DND-41 (cell line): ENCODE measurements around the gene ARFRP1.

Source experiments
- ATAC-seq: fragments of 200-7000 bp; cut with Tn5 transposase; 3 replicates; pipeline ENCODE4 v1.9.1; 2021; ENCODE audit warnings: low read depth; ENCODE audit not compliant: insufficient read depth
- DNase-seq: peaks from one replicate; pipeline ENCODE4 v3.0.0-alpha.2; 2020
- H2AFZ ChIP-seq: 2 replicates; pipeline ENCODE4 v1.6.0; 2012; ENCODE audit warnings: low read depth, low read length
- H3K27ac ChIP-seq: 2 replicates; pipeline ENCODE4 v1.5.1; 2012; ENCODE audit warnings: low read length, inconsistent platforms
- H3K27me3 ChIP-seq: fragments of 200-600 bp; sonication (generic); 2 replicates; pipeline ENCODE4 v1.6.0; 2012; ENCODE audit warnings: low read length, mild to moderate bottlenecking, inconsistent platforms; ENCODE audit not compliant: insufficient read depth, poor library complexity
- H3K36me3 ChIP-seq: 2 replicates; pipeline ENCODE4 v1.5.1; 2012; ENCODE audit warnings: low read length, inconsistent platforms; ENCODE audit not compliant: insufficient read depth
- H3K4me1 ChIP-seq: 2 replicates; pipeline ENCODE4 v1.5.1; 2012; ENCODE audit warnings: mild to moderate bottlenecking, low read length; ENCODE audit not compliant: insufficient read depth
- H3K4me2 ChIP-seq: 2 replicates; pipeline ENCODE4 v1.6.0; 2012; ENCODE audit warnings: mild to moderate bottlenecking, moderate library complexity, low read length, inconsistent platforms; ENCODE audit not compliant: insufficient read depth
- H3K4me3 ChIP-seq, 2 experiments: fragments of 200-600 bp in 1 of 2; shearing (Covaris generic) in 1 of 2; 2 replicates each; pipeline ENCODE4 v1.5.1; 2012 to 2016; ENCODE audit warnings: inconsistent platforms in 2 of 2, low read length in 2 of 2, mild to moderate bottlenecking in 2 of 2, low read depth in 1 of 2, moderate library complexity in 1 of 2
- H3K79me2 ChIP-seq: 2 replicates; pipeline ENCODE4 v1.6.0; 2012; ENCODE audit warnings: low read length, inconsistent platforms; ENCODE audit not compliant: insufficient read depth
- H3K9ac ChIP-seq: 2 replicates; pipeline ENCODE4 v1.6.0; 2012; ENCODE audit warnings: low read depth, mild to moderate bottlenecking, inconsistent platforms, low read length, moderate library complexity
- H3K9me3 ChIP-seq: 2 replicates; pipeline ENCODE4 v1.5.1; 2012; ENCODE audit warnings: low read length, moderate library complexity, mild to moderate bottlenecking, inconsistent platforms; ENCODE audit not compliant: insufficient read depth, severe bottlenecking
- H4K20me1 ChIP-seq: 2 replicates; pipeline ENCODE4 v1.6.0; 2012; ENCODE audit warnings: low read length; ENCODE audit not compliant: insufficient read depth
- EZH2 ChIP-seq: IDR thresholded peaks from 3 replicates; pipeline ENCODE4 v1.6.1; 2012; ENCODE audit warnings: borderline replicate concordance, low read depth, mild to moderate bottlenecking, moderate library complexity, low read length, inconsistent platforms; ENCODE audit not compliant: severe bottlenecking
- TF ChIP-seq, protein P1 (sequence below): IDR thresholded peaks from 2 replicates; pipeline ENCODE4 v1.5.1; 2012; ENCODE audit warnings: borderline replicate concordance, low read length, moderate library complexity, mild to moderate bottlenecking; ENCODE audit not compliant: poor library complexity, severe bottlenecking; ENCODE audit errors: extremely low read depth

The ARFRP1 gene

GRCh38 chr20:63687419-63688178 lies 20.2 kb downstream of the ARFRP1 start:
- H3K4me2 ChIP-seq, result no peak overlapping the region
- no peaks in the 10 kb centered on the region for H3K9me3 ChIP-seq
- no peak overlapping the region for H3K27ac ChIP-seq
- no peak overlapping the region for H3K9ac ChIP-seq
- no peak for ATAC-seq
- peaks cover 14% of the 10 kb centered on the region for H4K20me1 ChIP-seq
- DNase-seq, result no peak
- no peak overlapping the region for H2AFZ ChIP-seq
- H3K79me2 ChIP-seq, result no peaks in the 10 kb centered on the region
- H3K4me3 ChIP-seq, result no peak overlapping the region
- peaks cover 19% of the 10 kb centered on the region for H3K36me3 ChIP-seq
- H3K4me1 ChIP-seq, result no peaks in the 10 kb centered on the region
- TF ChIP-seq, protein P1, sequence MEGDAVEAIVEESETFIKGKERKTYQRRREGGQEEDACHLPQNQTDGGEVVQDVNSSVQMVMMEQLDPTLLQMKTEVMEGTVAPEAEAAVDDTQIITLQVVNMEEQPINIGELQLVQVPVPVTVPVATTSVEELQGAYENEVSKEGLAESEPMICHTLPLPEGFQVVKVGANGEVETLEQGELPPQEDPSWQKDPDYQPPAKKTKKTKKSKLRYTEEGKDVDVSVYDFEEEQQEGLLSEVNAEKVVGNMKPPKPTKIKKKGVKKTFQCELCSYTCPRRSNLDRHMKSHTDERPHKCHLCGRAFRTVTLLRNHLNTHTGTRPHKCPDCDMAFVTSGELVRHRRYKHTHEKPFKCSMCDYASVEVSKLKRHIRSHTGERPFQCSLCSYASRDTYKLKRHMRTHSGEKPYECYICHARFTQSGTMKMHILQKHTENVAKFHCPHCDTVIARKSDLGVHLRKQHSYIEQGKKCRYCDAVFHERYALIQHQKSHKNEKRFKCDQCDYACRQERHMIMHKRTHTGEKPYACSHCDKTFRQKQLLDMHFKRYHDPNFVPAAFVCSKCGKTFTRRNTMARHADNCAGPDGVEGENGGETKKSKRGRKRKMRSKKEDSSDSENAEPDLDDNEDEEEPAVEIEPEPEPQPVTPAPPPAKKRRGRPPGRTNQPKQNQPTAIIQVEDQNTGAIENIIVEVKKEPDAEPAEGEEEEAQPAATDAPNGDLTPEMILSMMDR, result no peak
- TF ChIP-seq EZH2, result no peak
- H3K27me3 ChIP-seq, result no peaks in the 10 kb centered on the region

DNA sequence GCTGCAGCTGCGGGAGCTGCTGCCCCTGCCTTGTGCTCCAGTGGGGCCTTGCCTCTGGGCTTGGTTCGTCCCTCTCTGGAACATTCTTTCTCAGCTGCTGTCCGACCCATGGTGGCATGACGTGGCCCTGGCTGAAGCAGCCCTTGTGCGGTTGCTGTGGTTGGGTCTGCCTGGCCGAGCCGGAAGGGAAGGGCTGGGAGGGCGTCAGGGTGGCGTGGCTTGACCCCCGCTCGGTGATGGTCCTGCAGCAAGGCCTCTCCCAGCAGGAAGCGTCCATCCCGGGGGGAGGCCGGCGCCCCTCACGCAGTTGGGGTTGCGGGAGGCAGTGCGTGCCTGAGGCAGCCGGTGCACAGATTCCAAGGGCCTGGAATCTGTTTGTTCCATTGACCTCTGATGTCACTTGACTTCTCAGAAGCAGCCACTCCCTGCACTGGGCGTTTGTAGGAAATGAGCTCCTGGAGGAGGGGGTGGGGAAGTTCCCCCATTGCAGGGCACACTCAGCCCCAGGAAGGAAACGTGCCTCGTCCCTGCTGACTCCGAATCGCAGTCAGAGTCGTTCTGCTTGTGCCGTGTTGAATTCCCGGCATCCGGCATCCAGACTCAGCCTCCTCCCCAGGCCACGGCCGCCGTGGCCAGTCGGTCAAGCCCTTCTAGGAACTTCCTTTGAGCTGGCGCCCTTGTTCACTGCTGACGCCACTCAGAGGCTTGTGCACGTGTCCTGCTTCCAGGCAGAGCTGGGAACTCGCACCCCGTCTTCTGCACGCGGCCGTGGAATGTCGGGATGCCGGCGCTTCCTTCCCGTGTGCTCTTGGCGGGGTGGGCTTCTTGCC lies 21.1 kb downstream of the ARFRP1 start:
- Histone ChIP-seq H3K27ac (no peak overlapping the region), H3K36me3 (peaks cover 22% of the 10 kb centered on the region), H3K79me2 (no peaks in the 10 kb centered on the region), H4K20me1 (peaks cover 10% of the 10 kb centered on the region), H3K4me2 (no peak overlapping the region), H3K4me3 (no peak overlapping the region), H3K4me1 (no peaks in the 10 kb centered on the region), H3K9ac (no peak overlapping the region), H2AFZ (no peak overlapping the region), H3K27me3 (no peaks in the 10 kb centered on the region), H3K9me3 (no peaks in the 10 kb centered on the region)
- TF ChIP-seq, protein P1, result no peak
- no peak for TF ChIP-seq EZH2
- DNase-seq (no peak), ATAC-seq (no peak)

GRCh38 chr20:63686094-63686491 lies 21.7 kb downstream of the ARFRP1 start:
- no peak overlapping the region for H2AFZ ChIP-seq
- TF ChIP-seq, protein P1, result no peak
- no peak for TF ChIP-seq EZH2

More at GRCh38 chr20:63686094-63686491, 21.7 kb downstream of the ARFRP1 start:
- Histone ChIP-seq H3K9ac (no peak overlapping the region), H3K79me2 (no peaks in the 10 kb centered on the region), H3K36me3 (peaks cover 23% of the 10 kb centered on the region), H3K27me3 (no peaks in the 10 kb centered on the region), H3K4me2 (no peak overlapping the region), H3K4me3 (no peak overlapping the region), H3K4me1 (no peaks in the 10 kb centered on the region), H3K9me3 (no peaks in the 10 kb centered on the region), H4K20me1 (peaks cover 14% of the 10 kb centered on the region), H3K27ac (no peak overlapping the region)
- ATAC-seq, result no peak
- DNase-seq, result no peak
